SU-DHL-6 (cell line): ENCODE data around the gene SYNJ2.

Experiments used
- H2AFZ ChIP-seq: fragments of 200-600 bp; sonication (generic); 2 replicates; pipeline ENCODE4 v1.6.1; 2014; ENCODE audit warnings: low read depth, mild to moderate bottlenecking, moderate library complexity, mixed read lengths, antibody characterized with exemption, low read length; ENCODE audit not compliant: severe bottlenecking
- H3F3A ChIP-seq: fragments of 200-600 bp; shearing (Covaris generic); 2 replicates; pipeline ENCODE4 v1.6.0; 2016; ENCODE audit warnings: antibody characterized with exemption, mild to moderate bottlenecking; ENCODE audit not compliant: insufficient read depth
- H3K27ac ChIP-seq: fragments of 200-600 bp; sonication (generic); 2 replicates; pipeline ENCODE4 v1.5.1; 2016; ENCODE audit warnings: low read depth, mild to moderate bottlenecking, low read length, moderate library complexity, mixed read lengths
- H3K27me3 ChIP-seq: fragments of 200-600 bp; sonication (generic), shearing (Covaris generic); 2 replicates; pipeline ENCODE4 v1.6.0; 2014; ENCODE audit warnings: mild to moderate bottlenecking, low read length
- H3K36me3 ChIP-seq: fragments of 200-600 bp; sonication (generic); 2 replicates; pipeline ENCODE4 v1.6.1; 2014; ENCODE audit warnings: mild to moderate bottlenecking, low read length, mixed read lengths
- H3K4me2 ChIP-seq: fragments of 300-600, 200-600 bp; shearing (Covaris generic), sonication (generic); 2 replicates; pipeline ENCODE4 v1.6.0; 2014; ENCODE audit warnings: low read length, low read depth, mild to moderate bottlenecking; ENCODE audit not compliant: poor library complexity, severe bottlenecking
- H3K4me3 ChIP-seq: fragments of 200-600 bp; sonication (generic); 2 replicates; pipeline ENCODE4 v1.5.1; 2014; ENCODE audit warnings: antibody characterized with exemption, low read length, mild to moderate bottlenecking, mixed read lengths; ENCODE audit not compliant: insufficient read depth, poor library complexity, severe bottlenecking
- H3K79me2 ChIP-seq: fragments of 200-600 bp; sonication (generic); 2 replicates; pipeline ENCODE4 v1.6.1; 2014; ENCODE audit warnings: mild to moderate bottlenecking, low read length, moderate library complexity; ENCODE audit not compliant: insufficient read depth
- H3K9ac ChIP-seq: fragments of 200-600 bp; sonication (generic); 2 replicates; pipeline ENCODE4 v1.7.0; 2014; ENCODE audit warnings: mild to moderate bottlenecking, low read length
- H3K9me2 ChIP-seq: fragments of 200-600 bp; sonication (generic); replicated peaks from 2 replicates; pipeline ENCODE4 v1.6.1; 2014; ENCODE audit warnings: low read length; ENCODE audit not compliant: insufficient read depth
- H3K9me3 ChIP-seq: fragments of 200-600 bp; sonication (generic); 2 replicates; pipeline ENCODE4 v1.6.1; 2014; ENCODE audit warnings: low read length, mixed read lengths; ENCODE audit not compliant: insufficient read depth
- H4K20me1 ChIP-seq: fragments of 200-600 bp; sonication (generic); 2 replicates; pipeline ENCODE4 v1.6.1; 2014; ENCODE audit warnings: low read depth, mild to moderate bottlenecking, antibody characterized with exemption, low read length, moderate library complexity, mixed read lengths
- CTCF ChIP-seq: fragments of 200-600 bp; sonication (generic); IDR thresholded peaks from one replicate; pipeline ENCODE4 v1.5.1; 2017; ENCODE audit warnings: antibody characterized with exemption, mild to moderate bottlenecking, low read length, moderate library complexity; ENCODE audit not compliant: insufficient read depth, poor library complexity, severe bottlenecking
- EZH2phosphoT487 ChIP-seq: fragments of 200-600 bp; sonication (generic), shearing (Covaris generic); conservative IDR thresholded peaks from 2 replicates; pipeline ENCODE4 v1.6.1; 2018; ENCODE audit warnings: mild to moderate bottlenecking, antibody characterized with exemption, low read length, moderate library complexity, mixed read lengths

The SYNJ2 gene

GRCh38 chr6:158121335-158121734 lies 139.7 kb downstream of the SYNJ2 start:
- Histone ChIP-seq H2AFZ (no peak overlapping the region), H3K4me3 (no peak overlapping the region)
- no peak for TF ChIP-seq EZH2phosphoT487
- TF ChIP-seq CTCF, result no peak

DNA sequence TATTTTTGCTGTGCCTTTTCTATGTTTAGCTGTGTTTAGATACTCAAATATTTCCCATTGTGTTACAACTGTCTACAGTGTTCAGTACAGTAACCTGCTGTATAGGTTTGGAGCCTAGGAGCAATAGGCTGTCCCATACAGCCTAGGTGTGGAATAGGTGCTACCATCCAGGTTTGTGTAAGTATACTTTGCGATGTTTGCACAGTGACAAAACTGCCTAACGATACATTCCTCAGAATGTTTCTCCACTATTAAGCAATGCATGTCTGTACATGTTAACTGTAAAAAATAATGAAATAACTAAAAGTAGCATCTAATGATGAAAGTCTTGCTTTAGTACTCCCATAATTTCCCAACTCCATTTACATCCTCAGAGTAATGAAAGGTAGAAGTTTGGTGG lies 140.4 kb downstream of the SYNJ2 start:
- Histone ChIP-seq H3K79me2 (no peaks in the 10 kb centered on the region), H3K27ac (no peak overlapping the region), H2AFZ (no peak overlapping the region), H3K4me3 (no peak overlapping the region), H3K36me3 (no peaks in the 10 kb centered on the region), H4K20me1 (no peaks in the 10 kb centered on the region), H3K9me3 (no peaks in the 10 kb centered on the region), H3K9ac (no peak overlapping the region), H3K27me3 (no peaks in the 10 kb centered on the region), H3K4me2 (no peak overlapping the region), H3F3A (no peaks in the 10 kb centered on the region), H3K9me2 (no peaks in the 10 kb centered on the region)
- TF ChIP-seq CTCF (no peak), EZH2phosphoT487 (no peak)

More at GRCh38 chr6:158121335-158121734, 139.7 kb downstream of the SYNJ2 start:
- Histone ChIP-seq H3F3A (no peaks in the 10 kb centered on the region), H3K9me3 (no peaks in the 10 kb centered on the region), H4K20me1 (no peaks in the 10 kb centered on the region), H3K27ac (no peak overlapping the region), H3K9me2 (no peaks in the 10 kb centered on the region), H3K79me2 (no peaks in the 10 kb centered on the region), H3K36me3 (no peaks in the 10 kb centered on the region), H3K4me2 (no peak overlapping the region), H3K9ac (no peak overlapping the region), H3K27me3 (no peaks in the 10 kb centered on the region)

DNA sequence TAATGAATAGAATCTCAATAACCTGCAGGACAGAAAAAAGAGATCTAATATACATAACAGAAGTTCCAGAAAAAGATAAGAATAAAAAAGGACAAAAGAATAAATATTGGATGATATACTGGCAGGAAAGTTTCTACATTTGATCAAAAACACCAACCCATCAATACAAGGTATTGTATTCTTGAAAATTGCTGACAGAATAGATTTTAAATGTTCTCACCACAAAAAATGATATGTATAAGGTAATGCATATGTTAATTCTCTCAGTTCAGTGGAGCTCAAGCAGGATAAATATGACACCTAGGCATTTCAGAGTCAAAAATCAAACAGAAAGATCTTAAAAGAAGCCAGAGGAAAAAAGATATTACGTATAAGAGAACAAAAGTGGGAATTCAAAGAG lies 142.6 kb downstream of the SYNJ2 start:
- Histone ChIP-seq H3K27ac (no peak overlapping the region), H3K36me3 (no peaks in the 10 kb centered on the region), H3K9ac (no peak overlapping the region), H3K9me2 (no peaks in the 10 kb centered on the region), H3K27me3 (no peaks in the 10 kb centered on the region), H4K20me1 (no peaks in the 10 kb centered on the region), H3K4me2 (no peak overlapping the region), H3K9me3 (no peaks in the 10 kb centered on the region), H3K79me2 (no peaks in the 10 kb centered on the region), H3F3A (no peaks in the 10 kb centered on the region), H2AFZ (no peak overlapping the region), H3K4me3 (no peak overlapping the region)
- no peak for TF ChIP-seq CTCF
- TF ChIP-seq EZH2phosphoT487, result no peak
